K562 (cell line): ENCODE measurements around the gene TRABD2B. TPM values are rescaled to one million over a fixed set of nuclear protein-coding genes. Genes with fewer than 3 reads are reported as not detected.

Source experiments
- ATAC-seq: fragments of 200-7000 bp; cut with Tn5 transposase; 3 replicates; pipeline ENCODE4 v1.9.1; 2020; ENCODE audit warnings: moderate library complexity
- BruUV-seq: library from RNA; stranded (reverse); fragments of 400-500 nt; replicated peaks from 2 replicates; lab custom pipeline; 2021; lab: Mats Ljungman, UMichigan
- CTCF ChIA-PET: fragments of 300-600 bp; formaldehyde crosslinking; extraction: SDS; loops from one replicate; lab custom pipeline; 2021; ENCODE audit warnings: low intra/inter-chr PET ratio; lab: Yijun Ruan, JAX
- POLR2A ChIA-PET: fragments of 300-600, 350-650 bp; sonication (Branson Sonifier 250); formaldehyde crosslinking; extraction: SDS; loops from one replicate; lab custom pipeline; 2021; ENCODE audit warnings: antibody characterized with exemption, inconsistent platforms; lab: Yijun Ruan, JAX
- DNase-seq, 4 experiments: peaks; one replicate each; pipeline versions ENCODE4 v3.0.0 to v3.0.0-alpha.2; 2011 to 2018; ENCODE audit warnings: low spot score in 3 of 4, mixed read lengths in 3 of 4; ENCODE audit errors: extremely low read depth in 1 of 4
- FAIRE-seq: peaks from 2 replicates; lab custom pipeline; 2011; peaks lifted over from hg19 to GRCh38; lab: Jason Lieb, UNC
- H2AFZ ChIP-seq: 2 replicates; pipeline ENCODE4 v1.6.0; 2011; ENCODE audit warnings: low read depth, low read length, control low read depth, inconsistent platforms
- H3K27ac ChIP-seq: fragments of 200-600 bp; 3 replicates; pipeline ENCODE4 v1.8.0; 2011; ENCODE audit warnings: low read depth, mild to moderate bottlenecking, control low read depth, inconsistent platforms, low read length, moderate library complexity, mixed read lengths; ENCODE audit errors: extremely low read depth
- H3K27me3 ChIP-seq, 2 experiments: fragments of 300-600 bp in 1 of 2; 2 replicates in 1 of 2; 3 replicates in 1 of 2; pipeline versions ENCODE4 v1.6.0 to v1.8.0; 2011; ENCODE audit warnings: inconsistent platforms in 2 of 2, low read length in 2 of 2, mild to moderate bottlenecking in 1 of 2, mixed read lengths in 1 of 2, moderate library complexity in 1 of 2; ENCODE audit not compliant: control insufficient read depth in 2 of 2, insufficient read depth in 2 of 2
- H3K36me3 ChIP-seq: fragments of 300-600 bp; 3 replicates; pipeline ENCODE4 v1.8.0; 2011; ENCODE audit warnings: mild to moderate bottlenecking, low read length, inconsistent platforms; ENCODE audit not compliant: control insufficient read depth, insufficient read depth
- H3K4me1 ChIP-seq, 2 experiments: fragments of 200-600 bp in 1 of 2; replicated peaks in 1 of 2; 2 replicates in 1 of 2; 3 replicates in 1 of 2; pipeline versions ENCODE4 v1.5.1 to v1.8.0; 2011; ENCODE audit warnings: inconsistent platforms in 2 of 2, low read length in 2 of 2, mild to moderate bottlenecking in 1 of 2, mixed read lengths in 1 of 2, moderate library complexity in 1 of 2; ENCODE audit not compliant: control insufficient read depth in 2 of 2, insufficient read depth in 2 of 2
- H3K4me2 ChIP-seq: 2 replicates; pipeline ENCODE4 v1.6.1; 2011; ENCODE audit warnings: low read length, control low read depth, inconsistent platforms, mixed read lengths; ENCODE audit not compliant: insufficient read depth
- H3K4me3 ChIP-seq: fragments of 200-600 bp; sonication (generic), shearing (Covaris generic); 2 replicates; pipeline ENCODE4 v1.5.1; 2016; ENCODE audit warnings: control low read depth, inconsistent platforms
- H3K79me2 ChIP-seq: fragments of 200-600 bp; 3 replicates; pipeline ENCODE4 v1.8.0; 2011; ENCODE audit warnings: low read length, inconsistent platforms; ENCODE audit not compliant: control insufficient read depth, insufficient read depth
- H3K9ac ChIP-seq, 2 experiments: 2 replicates each; pipeline versions ENCODE4 v1.6.0 to v1.6.1; 2011; ENCODE audit warnings: low read depth in 2 of 2, low read length in 2 of 2, control low read depth in 1 of 2, inconsistent platforms in 1 of 2, mild to moderate bottlenecking in 1 of 2, mixed read lengths in 1 of 2; ENCODE audit not compliant: insufficient read depth in 1 of 2
- H3K9me1 ChIP-seq: one replicate; pipeline ENCODE4 v1.6.0; 2011; ENCODE audit warnings: inconsistent platforms, mild to moderate bottlenecking, low read length, moderate library complexity; ENCODE audit not compliant: control insufficient read depth, insufficient read depth
- H3K9me3 ChIP-seq: replicated peaks from 2 replicates; pipeline ENCODE4 v1.5.1; 2011; ENCODE audit warnings: low read depth, low read length, inconsistent platforms; ENCODE audit not compliant: control insufficient read depth, insufficient read depth
- H4K20me1 ChIP-seq: replicated peaks from 2 replicates; pipeline ENCODE4 v1.6.1; 2011; ENCODE audit warnings: low read length, inconsistent platforms, mixed read lengths; ENCODE audit not compliant: control insufficient read depth, insufficient read depth
- HMG20A ChIP-seq: fragments of 450-650 bp; formaldehyde crosslinking; conservative IDR thresholded peaks from 2 replicates; pipeline ENCODE4 v1.4.0; 2020; ENCODE audit warnings: mild to moderate bottlenecking, mixed read lengths
- PHF21A ChIP-seq: fragments of 450-650 bp; IDR thresholded peaks from 2 replicates; pipeline ENCODE4 v1.6.1; 2017; ENCODE audit warnings: low read depth, borderline replicate concordance
- PREB ChIP-seq: sonication (generic); formaldehyde crosslinking; IDR thresholded peaks from 2 replicates; pipeline ENCODE4 v1.8.1; 2023; ENCODE audit warnings: mild to moderate bottlenecking, missing genetic modification reagents
- RBFOX2 ChIP-seq: fragments of 200-400 bp; formaldehyde crosslinking; IDR thresholded peaks from 2 replicates; pipeline ENCODE4 v1.6.1; 2017; ENCODE audit warnings: low read depth, mild to moderate bottlenecking, low read length, moderate library complexity
- SIRT6 ChIP-seq: IDR thresholded peaks from one replicate; pipeline ENCODE4 v1.6.1; 2012; ENCODE audit warnings: low read depth, mild to moderate bottlenecking, control low read depth, inconsistent platforms, low read length, moderate library complexity
- SP2 ChIP-seq: IDR thresholded peaks from 2 replicates; pipeline ENCODE4 v1.6.1; 2011; ENCODE audit warnings: mild to moderate bottlenecking, low read depth, low read length, moderate library complexity; ENCODE audit not compliant: poor library complexity, severe bottlenecking; ENCODE audit errors: extremely low read depth
- TEAD1 ChIP-seq, 2 experiments: fragments of 450-650 bp in 1 of 2; sonication (generic) in 1 of 2; formaldehyde crosslinking; IDR thresholded peaks; 2 replicates each; pipeline versions ENCODE4 v1.4.0 to v1.8.0; 2020 to 2022; ENCODE audit warnings: mild to moderate bottlenecking in 2 of 2, missing genetic modification reagents in 1 of 2
- ZKSCAN8 ChIP-seq: fragments of 200-800 bp; sonication (Bioruptor generic); IDR thresholded peaks from 2 replicates; pipeline ENCODE4 v1.6.1; 2016; ENCODE audit warnings: missing genetic modification characterization, missing compliant biosample characterization
- WGBS: fragments of 100-300 bp; shearing (Covaris generic); methylation state at CpG from one replicate; pipeline ENCODE4 v1.1.6; 2016; ENCODE audit warnings: low coverage, mixed read lengths; ENCODE audit not compliant: insufficient coverage; ENCODE audit errors: missing lambda C conversion rate; 5-methylcytosine and 5-hydroxymethylcytosine counted together
- in situ Hi-C: fragments of 300-500 bp; cut with MboI; formaldehyde crosslinking; loops from 4 replicates; pipeline ENCODE4 v1.15.0; 2018; ENCODE audit warnings: inconsistent platforms, mixed read lengths
- intact Hi-C: fragments of 100-400 bp; cut with micrococcal nuclease; formaldehyde crosslinking; loops from 2 replicates; pipeline ENCODE4 v1.14.2; 2022
- polyA plus RNA-seq, 8 experiments: library from polyadenylated mRNA; depleted of rRNA in 4 of 8; stranded (reverse) in 5 of 8; unstranded in 3 of 8; fragments of >200 nt; fragmentation: Nextera tagmentation in 2 of 8; fragmentation: Illumina TruSeq in 1 of 8; extraction: Ambion mirVana in 2 of 8; extraction: Trizol in 1 of 8; gene quantifications; 2 replicates each; pipeline versions ENCODE4 v1.2.1 to v1.2.3, GENCODE V29; 2011 to 2014; ENCODE audit warnings: inconsistent platforms in 1 of 8, missing spikeins in 1 of 8
- total RNA-seq, 7 experiments: library from RNA; depleted of rRNA in 6 of 7; stranded (reverse); fragments of >200 nt in 6 of 7; fragmentation: Illumina TruSeq in 2 of 7; extraction: Trizol in 2 of 7; gene quantifications; 2 replicates each; pipeline versions ENCODE4 v1.2.1 to v1.2.3, GENCODE V29; 2011 to 2021; ENCODE audit warnings: low replicate concordance in 1 of 7
- TF ChIP-seq, protein P1 (sequence below), 3 experiments: IDR thresholded peaks in 2 of 3; conservative IDR thresholded peaks in 1 of 3; 2 replicates each; pipeline ENCODE4 v1.5.1; 2011 to 2012; ENCODE audit warnings: low read length in 3 of 3, mild to moderate bottlenecking in 3 of 3, control low read depth in 2 of 3, improper control_type of control experiment in 1 of 3, inconsistent platforms in 1 of 3, low read depth in 1 of 3, mixed read lengths in 1 of 3, moderate library complexity in 1 of 3; ENCODE audit not compliant: insufficient read depth in 2 of 3
- TF ChIP-seq, protein P2 (sequence below): sonication (generic); formaldehyde crosslinking; IDR thresholded peaks from 2 replicates; pipeline ENCODE4 v1.8.0; 2022; ENCODE audit warnings: missing genetic modification reagents, mild to moderate bottlenecking, borderline replicate concordance
- TF ChIP-seq, protein P3 (sequence below): fragments of 450-650 bp; formaldehyde crosslinking; IDR thresholded peaks from 2 replicates; pipeline ENCODE4 v1.4.0; 2020; ENCODE audit warnings: mild to moderate bottlenecking, mixed read lengths
- TF ChIP-seq, protein P4 (sequence below): fragments of 450-650 bp; formaldehyde crosslinking; IDR thresholded peaks from 2 replicates; pipeline ENCODE4 v1.4.0; 2020; ENCODE audit warnings: mild to moderate bottlenecking

The TRABD2B gene
- total and polyA plus RNA-seq, 9 of the 15 experiments (the other 6 are each of a cell fraction or from before 2014, with no cell fraction given): not detected

DNA sequence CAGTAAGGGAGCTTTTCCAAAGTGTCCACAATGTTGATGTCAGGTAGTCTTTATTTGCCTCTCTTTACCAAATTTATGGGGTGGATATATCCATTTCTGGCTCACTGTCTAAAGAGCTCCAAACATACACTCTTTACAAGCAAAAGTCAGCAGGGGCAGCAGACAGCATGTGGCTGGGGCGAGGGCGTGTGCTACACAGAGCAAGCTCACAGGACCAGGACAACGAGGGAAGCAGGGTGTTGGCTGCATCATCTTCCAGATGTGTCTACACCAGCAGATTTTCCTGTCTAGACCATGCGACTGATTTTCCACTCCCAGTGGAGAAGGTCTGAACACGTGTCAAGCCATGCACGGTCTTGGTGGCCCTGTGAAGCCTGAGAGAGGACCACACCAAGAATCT lies 123.8 kb downstream of the TRABD2B start (continued):
- TF ChIP-seq, protein P1, sequence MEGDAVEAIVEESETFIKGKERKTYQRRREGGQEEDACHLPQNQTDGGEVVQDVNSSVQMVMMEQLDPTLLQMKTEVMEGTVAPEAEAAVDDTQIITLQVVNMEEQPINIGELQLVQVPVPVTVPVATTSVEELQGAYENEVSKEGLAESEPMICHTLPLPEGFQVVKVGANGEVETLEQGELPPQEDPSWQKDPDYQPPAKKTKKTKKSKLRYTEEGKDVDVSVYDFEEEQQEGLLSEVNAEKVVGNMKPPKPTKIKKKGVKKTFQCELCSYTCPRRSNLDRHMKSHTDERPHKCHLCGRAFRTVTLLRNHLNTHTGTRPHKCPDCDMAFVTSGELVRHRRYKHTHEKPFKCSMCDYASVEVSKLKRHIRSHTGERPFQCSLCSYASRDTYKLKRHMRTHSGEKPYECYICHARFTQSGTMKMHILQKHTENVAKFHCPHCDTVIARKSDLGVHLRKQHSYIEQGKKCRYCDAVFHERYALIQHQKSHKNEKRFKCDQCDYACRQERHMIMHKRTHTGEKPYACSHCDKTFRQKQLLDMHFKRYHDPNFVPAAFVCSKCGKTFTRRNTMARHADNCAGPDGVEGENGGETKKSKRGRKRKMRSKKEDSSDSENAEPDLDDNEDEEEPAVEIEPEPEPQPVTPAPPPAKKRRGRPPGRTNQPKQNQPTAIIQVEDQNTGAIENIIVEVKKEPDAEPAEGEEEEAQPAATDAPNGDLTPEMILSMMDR (IDR thresholded peaks at IDR 0.05 in 2 of 3, conservative IDR thresholded peaks at IDR 0.05 in 1 of 3; ENCODE audit: insufficient read depth in 2 of 3, low read depth in 1 of 3, low read length in 3 of 3): no peak

GRCh38 chr1:47872886-47873285 lies 124.3 kb downstream of the TRABD2B start:
- ChIA-PET CTCF (no interaction called here), POLR2A (no interaction called here)
- BruUV-seq: no TSS peak
- no peaks in the 10 kb centered on the region for H3K79me2 ChIP-seq
- 0 out of 2 replicates have a peak, but pooled peaks cover 9% of the 10 kb centered on the region for H4K20me1 ChIP-seq
- no peak overlapping the region for H3K27ac ChIP-seq
- H3K9ac ChIP-seq: no peak overlapping the region
- no peak for ATAC-seq
- peaks cover 2 to 27% of the 10 kb centered on the region in 2 experiments; a peak in 2 of 5 replicates for H3K27me3 ChIP-seq
- no peak overlapping the region for H2AFZ ChIP-seq
- intact Hi-C loops: no loop called here
- no peaks in the 10 kb centered on the region for H3K36me3 ChIP-seq
- FAIRE-seq: no peak
- no peak overlapping the region for H3K4me3 ChIP-seq
- H3K4me2 ChIP-seq: no peak overlapping the region
- DNase-seq: no peak
- in situ Hi-C loops: no loop called here
- no peaks in the 10 kb centered on the region for H3K9me1 ChIP-seq
- H3K4me1 ChIP-seq: no peaks in the 10 kb centered on the region
- no peaks in the 10 kb centered on the region for H3K9me3 ChIP-seq
- WGBS: 4% methylated on average over 3 of the region's 3 CpGs
- TF ChIP-seq SP2: no peak
- TF ChIP-seq, protein P2, sequence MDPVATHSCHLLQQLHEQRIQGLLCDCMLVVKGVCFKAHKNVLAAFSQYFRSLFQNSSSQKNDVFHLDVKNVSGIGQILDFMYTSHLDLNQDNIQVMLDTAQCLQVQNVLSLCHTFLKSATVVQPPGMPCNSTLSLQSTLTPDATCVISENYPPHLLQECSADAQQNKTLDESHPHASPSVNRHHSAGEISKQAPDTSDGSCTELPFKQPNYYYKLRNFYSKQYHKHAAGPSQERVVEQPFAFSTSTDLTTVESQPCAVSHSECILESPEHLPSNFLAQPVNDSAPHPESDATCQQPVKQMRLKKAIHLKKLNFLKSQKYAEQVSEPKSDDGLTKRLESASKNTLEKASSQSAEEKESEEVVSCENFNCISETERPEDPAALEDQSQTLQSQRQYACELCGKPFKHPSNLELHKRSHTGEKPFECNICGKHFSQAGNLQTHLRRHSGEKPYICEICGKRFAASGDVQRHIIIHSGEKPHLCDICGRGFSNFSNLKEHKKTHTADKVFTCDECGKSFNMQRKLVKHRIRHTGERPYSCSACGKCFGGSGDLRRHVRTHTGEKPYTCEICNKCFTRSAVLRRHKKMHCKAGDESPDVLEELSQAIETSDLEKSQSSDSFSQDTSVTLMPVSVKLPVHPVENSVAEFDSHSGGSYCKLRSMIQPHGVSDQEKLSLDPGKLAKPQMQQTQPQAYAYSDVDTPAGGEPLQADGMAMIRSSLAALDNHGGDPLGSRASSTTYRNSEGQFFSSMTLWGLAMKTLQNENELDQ (CRISPR knock-in tag): no peak
- TF ChIP-seq TEAD1 (CRISPR knock-in tag; IDR thresholded peaks at IDR 0.05): no peak
- TF ChIP-seq, protein P3, sequence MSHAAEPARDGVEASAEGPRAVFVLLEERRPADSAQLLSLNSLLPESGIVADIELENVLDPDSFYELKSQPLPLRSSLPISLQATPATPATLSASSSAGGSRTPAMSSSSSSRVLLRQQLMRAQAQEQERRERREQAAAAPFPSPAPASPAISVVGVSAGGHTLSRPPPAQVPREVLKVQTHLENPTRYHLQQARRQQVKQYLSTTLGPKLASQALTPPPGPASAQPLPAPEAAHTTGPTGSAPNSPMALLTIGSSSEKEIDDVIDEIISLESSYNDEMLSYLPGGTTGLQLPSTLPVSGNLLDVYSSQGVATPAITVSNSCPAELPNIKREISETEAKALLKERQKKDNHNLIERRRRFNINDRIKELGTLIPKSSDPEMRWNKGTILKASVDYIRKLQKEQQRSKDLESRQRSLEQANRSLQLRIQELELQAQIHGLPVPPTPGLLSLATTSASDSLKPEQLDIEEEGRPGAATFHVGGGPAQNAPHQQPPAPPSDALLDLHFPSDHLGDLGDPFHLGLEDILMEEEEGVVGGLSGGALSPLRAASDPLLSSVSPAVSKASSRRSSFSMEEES (CRISPR knock-in tag): no peak
- TF ChIP-seq PREB (CRISPR knock-in tag): no peak
- no peak for TF ChIP-seq RBFOX2
- TF ChIP-seq PHF21A: no peak
- TF ChIP-seq ZKSCAN8 (CRISPR knock-in tag): no peak
- no peak for TF ChIP-seq HMG20A (CRISPR knock-in tag)
- no peak for TF ChIP-seq SIRT6
- TF ChIP-seq, protein P4, sequence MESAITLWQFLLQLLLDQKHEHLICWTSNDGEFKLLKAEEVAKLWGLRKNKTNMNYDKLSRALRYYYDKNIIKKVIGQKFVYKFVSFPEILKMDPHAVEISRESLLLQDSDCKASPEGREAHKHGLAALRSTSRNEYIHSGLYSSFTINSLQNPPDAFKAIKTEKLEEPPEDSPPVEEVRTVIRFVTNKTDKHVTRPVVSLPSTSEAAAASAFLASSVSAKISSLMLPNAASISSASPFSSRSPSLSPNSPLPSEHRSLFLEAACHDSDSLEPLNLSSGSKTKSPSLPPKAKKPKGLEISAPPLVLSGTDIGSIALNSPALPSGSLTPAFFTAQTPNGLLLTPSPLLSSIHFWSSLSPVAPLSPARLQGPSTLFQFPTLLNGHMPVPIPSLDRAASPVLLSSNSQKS (CRISPR knock-in tag): no peak
